GM12865 (cell line): ENCODE measurements around the gene CFAP54.

Experiments
- DNase-seq: peaks from one replicate; pipeline ENCODE4 v3.0.0; 2010; ENCODE audit warnings: low read depth
- H3K4me3 ChIP-seq: 2 replicates; pipeline ENCODE4 v1.5.1; 2011; ENCODE audit warnings: mild to moderate bottlenecking, low read depth, low read length, control low read depth
- CTCF ChIP-seq: IDR thresholded peaks from 2 replicates; pipeline ENCODE4 v1.5.1; 2011; ENCODE audit warnings: low read length, control low read depth, low read depth, inconsistent platforms; ENCODE audit not compliant: insufficient read depth; ENCODE audit errors: missing control alignments

Gene CFAP54

GRCh38 chr12:96617178-96617577 is 127.8 kb downstream of the CFAP54 start:
- peak; percentile 7 for DNase-seq
- no peak overlapping the region for H3K4me3 ChIP-seq
- TF ChIP-seq CTCF = peak; percentile 23

GRCh38 chr12:96623155-96623554 is 133.8 kb downstream of the CFAP54 start:
- H3K4me3 ChIP-seq = no peak overlapping the region
- no peak for DNase-seq
- no peak for TF ChIP-seq CTCF

- no peak for TF ChIP-seq CTCF
- no peak overlapping the region for H3K4me3 ChIP-seq
- DNase-seq = no peak
Measured at GRCh38 chr12:96623656-96624217, 134.4 kb downstream of the CFAP54 start.

- DNase-seq = no peak
- TF ChIP-seq CTCF = no peak
- H3K4me3 ChIP-seq = no peak overlapping the region
Measured at GRCh38 chr12:96635844-96636243, 146.5 kb downstream of the CFAP54 start.

GRCh38 chr12:96636895-96637294 is 147.5 kb downstream of the CFAP54 start:
- no peak for DNase-seq
- TF ChIP-seq CTCF = no peak

GRCh38 chr12:96648923-96649322 is 159.5 kb downstream of the CFAP54 start:
- no peak for DNase-seq
- TF ChIP-seq CTCF = no peak
- no peak overlapping the region for H3K4me3 ChIP-seq

More at GRCh38 chr12:96636895-96637294, 147.5 kb downstream of the CFAP54 start:
- no peak overlapping the region for H3K4me3 ChIP-seq

GRCh38 chr12:96652870-96653269 is 163.5 kb downstream of the CFAP54 start:
- H3K4me3 ChIP-seq = no peak overlapping the region
- DNase-seq = no peak
- TF ChIP-seq CTCF = no peak
